Measurements from ENCODE around the gene TNXB.

DNA sequence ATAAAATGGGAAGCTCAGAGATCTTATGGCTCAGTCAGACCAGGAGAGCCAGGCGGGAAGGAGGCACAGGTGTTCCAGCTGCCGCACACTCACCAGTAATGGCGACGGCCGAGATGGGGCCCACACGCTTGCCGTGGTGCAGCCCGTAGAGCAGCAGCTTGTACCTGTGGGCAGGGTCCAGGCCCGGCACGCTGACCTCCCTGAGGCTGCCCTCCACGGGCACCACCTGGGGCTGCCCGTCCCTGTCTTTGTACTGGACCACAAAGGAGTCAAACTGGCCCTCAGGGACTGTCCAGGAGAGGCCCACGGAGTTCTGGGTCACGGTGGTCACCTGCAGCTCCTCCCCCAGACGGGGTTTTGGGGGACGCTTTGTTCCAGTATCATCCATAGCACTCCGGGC lies 39.7 kb downstream of the TNXB start:
- TF ChIP-seq, protein P1, sequence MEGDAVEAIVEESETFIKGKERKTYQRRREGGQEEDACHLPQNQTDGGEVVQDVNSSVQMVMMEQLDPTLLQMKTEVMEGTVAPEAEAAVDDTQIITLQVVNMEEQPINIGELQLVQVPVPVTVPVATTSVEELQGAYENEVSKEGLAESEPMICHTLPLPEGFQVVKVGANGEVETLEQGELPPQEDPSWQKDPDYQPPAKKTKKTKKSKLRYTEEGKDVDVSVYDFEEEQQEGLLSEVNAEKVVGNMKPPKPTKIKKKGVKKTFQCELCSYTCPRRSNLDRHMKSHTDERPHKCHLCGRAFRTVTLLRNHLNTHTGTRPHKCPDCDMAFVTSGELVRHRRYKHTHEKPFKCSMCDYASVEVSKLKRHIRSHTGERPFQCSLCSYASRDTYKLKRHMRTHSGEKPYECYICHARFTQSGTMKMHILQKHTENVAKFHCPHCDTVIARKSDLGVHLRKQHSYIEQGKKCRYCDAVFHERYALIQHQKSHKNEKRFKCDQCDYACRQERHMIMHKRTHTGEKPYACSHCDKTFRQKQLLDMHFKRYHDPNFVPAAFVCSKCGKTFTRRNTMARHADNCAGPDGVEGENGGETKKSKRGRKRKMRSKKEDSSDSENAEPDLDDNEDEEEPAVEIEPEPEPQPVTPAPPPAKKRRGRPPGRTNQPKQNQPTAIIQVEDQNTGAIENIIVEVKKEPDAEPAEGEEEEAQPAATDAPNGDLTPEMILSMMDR (conservative IDR thresholded peaks at IDR 0.05 in 1 of 2, IDR thresholded peaks at IDR 0.05 in 1 of 2; ENCODE audit: low read depth in 1 of 2, low read length in 2 of 2) = no peak
- no peak for TF ChIP-seq EZH2 (IDR thresholded peaks at IDR 0.05; ENCODE audit: low read length, missing control alignments)
